ENCODE data around the gene ZNF283.
"Not testable (repeated sequence)": the region's sequence is repeated elsewhere in the genome, so short reads cannot be mapped to it uniquely, and the experiment has no call there.

Gene ZNF283

DNA sequence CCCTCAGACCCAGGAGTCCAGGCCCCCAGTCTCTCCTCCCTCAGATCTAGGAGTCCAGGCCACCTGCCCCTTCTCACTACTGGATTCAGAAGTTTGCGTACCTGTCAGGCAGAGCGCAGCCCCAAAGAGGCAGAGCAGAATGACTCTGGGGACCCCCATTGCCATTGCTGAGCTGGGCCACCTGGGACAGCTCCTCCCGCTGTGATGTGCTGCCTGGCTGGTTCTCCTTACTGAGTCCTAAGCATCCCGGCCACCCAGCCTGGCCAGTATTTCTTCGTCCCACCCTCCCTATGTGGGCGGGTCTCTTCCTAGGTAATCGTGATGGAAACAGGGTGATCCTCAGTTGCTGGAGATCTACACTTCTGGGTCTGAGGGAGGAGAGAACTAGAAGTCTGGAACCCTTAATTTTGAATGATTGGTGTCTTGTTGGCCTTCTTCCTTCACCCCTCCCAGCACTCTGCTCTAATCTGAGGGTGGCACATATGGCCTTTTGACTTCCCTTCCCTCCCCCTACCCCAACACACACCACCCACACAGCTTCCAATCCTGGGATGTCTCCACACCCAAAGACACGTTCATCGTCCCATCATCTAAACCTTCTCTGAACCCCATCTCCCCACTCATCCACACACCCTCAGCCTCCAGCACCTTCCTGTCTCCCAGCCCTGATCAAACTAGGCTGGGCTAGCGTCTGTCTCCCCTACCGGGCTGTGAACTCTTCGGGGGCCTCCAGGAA, 24.7 kb upstream of the ZNF283 start, which contains the start of gene LYPD5:
Gene LYPD5, minus strand, starts transcription at position 232 of the 736 bp plus-strand sequence. Its CDS starts 67 bp downstream, at position 165.
- DNase-seq: no peak

DNA sequence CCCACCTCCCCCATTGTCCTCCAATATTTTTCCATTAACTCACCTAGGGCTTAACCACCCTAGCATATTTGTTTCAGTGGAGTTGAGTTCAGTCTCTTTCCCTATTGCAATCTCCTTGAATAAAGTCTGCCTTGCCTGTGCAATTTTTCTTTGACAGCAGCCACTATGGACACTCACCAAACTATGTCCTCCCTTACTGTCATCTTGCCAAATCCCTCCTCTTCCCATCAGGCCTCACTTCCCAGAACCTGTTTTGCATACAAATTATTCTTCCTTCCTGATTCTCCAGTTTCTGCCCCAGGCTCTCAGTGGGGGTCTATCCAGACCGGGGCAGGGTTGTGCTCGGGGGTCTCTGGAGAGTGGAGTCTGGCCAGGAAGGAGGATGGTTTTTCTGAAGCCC, 22.7 kb upstream of the ZNF283 start:
- no peak for DNase-seq

DNA sequence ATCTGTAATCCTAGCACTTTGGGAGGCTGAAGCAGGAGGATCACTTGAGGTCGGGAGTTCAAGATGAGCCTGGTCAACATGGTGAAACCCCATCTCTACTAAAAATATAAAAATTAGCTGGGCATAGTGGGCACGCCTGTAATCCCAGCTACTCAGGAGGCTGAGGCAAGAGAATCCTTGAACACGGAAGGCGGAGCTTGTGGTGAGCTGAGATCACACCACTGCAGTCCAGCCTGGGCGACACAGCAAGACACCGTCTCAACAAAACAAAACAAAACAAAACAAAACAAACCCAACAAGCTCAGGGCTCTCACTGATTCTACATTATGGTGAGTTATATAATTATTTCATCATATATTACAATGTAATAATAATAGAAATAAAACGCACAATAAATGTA, 20.7 kb upstream of the ZNF283 start:
- not testable (repeated sequence) for DNase-seq

DNA sequence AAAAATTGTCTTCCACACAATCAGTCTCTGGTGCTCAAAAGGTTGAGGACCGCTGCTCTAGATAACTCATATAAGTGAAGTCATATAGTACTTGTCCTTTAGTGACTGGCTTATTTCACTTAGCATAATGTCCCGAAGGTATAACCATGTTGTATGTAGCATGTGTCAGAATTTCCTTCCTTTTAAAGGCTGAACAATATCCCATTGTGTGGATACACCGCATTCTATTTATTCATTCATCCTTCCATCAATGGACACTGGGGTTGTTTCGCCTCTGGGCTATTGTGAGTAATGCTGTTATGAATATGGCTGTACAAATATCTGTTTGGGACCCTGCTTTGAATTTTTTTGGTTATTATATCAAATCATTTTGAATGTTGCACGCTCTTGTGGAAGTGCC, 20.3 kb upstream of the ZNF283 start:
- no peak for DNase-seq

DNA sequence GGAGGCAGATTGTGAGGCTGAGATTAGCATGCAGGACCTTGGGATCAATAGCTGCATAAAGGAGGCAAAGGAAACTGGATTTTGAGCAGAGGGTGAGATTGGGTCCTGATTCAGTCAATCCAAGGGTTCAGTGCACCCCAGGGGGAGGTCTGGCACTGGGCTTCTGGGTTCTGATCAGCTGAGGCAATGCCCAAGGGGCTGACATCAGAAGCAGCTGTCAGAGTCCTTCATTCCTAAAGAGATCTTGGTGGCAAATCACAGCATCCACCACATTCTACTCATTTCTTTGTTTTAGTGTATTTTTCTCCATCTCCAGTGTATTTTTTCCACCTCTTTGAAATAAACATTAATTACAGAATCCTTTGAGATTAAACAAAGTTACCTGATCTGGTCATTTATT, 19.5 kb upstream of the ZNF283 start:
- no peak for DNase-seq

DNA sequence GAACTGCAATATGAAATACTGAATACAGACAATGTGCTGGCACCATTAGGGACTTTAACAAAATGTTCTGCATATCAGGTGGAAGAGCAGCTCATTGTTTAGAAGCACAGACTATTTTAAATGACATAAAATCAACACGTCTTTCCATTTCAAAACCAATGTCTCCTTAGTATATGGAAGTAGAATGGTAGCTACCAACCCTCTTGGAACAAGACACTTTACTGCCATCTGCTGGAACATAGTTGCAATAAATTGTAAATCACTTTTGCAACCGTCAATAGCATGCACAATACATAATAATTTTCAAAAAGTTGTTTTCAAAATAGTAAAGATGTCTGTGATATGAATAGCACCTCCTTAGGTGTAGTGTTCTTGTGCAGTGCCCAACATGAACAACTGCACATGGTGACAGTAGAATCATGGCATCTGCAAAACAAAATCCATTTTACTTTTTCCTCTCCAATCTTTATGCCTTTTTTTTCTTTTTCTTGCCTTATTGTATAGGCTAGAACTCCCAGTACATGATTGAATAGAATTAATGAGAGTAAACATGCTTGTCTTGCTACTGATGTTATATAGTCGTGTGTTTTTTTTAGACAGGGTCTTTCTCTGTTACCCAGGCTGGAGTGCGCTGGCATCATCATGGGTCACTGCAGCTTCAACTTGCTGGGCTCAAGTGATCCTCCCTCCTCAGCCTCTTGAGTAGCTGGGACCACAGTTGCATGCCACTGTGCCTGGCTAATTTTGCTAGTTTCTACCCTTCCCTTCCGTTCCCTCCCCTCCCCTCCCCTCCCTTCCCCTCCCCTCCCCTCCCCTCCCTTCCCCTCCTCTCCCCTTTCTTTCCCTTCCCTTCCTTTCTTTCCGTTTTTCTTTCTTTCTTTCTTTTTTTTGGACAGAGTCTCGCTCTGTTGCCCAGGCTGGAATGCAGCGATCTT, 17.1 kb upstream of the ZNF283 start:
- peak; percentile 74 for DNase-seq

DNA sequence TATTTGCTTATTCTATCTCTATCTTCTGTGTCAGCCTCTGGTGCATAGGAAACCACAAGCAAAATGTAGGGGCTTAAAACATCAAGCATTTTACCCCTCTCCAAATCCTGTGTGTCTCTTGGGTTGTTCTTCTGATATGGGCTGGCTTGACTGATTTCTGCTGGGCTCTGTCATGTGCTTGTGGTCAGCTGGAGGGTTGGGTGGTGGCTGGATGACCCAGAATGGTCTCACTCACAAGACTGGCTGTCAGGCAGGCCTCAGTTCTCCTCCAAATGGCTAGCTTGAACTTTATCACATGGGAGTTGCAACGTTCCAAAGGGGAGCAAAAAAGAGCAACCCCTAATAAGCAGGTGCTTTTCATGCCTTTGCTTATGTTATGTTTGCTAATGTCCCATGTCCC, 15.3 kb upstream of the ZNF283 start:
- DNase-seq: no peak

DNA sequence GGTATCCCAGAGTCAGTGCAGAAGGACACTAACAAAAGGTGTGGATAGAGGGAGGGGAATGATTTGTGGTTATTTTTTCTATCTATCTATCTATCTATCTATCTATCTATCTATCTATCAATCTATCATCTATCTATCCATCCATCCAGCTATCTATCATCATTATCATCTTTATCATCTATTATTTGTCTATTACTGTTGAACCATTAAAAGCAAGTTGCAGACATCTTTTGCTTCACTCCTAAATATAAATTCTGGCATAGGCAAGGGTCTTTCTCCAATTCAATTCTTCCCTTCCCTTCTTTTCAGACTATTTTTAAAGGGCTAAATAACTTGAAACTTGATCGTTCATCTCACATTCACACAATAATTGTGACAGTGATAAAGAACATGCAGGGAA, 14.9 kb upstream of the ZNF283 start:
- DNase-seq: no peak

DNA sequence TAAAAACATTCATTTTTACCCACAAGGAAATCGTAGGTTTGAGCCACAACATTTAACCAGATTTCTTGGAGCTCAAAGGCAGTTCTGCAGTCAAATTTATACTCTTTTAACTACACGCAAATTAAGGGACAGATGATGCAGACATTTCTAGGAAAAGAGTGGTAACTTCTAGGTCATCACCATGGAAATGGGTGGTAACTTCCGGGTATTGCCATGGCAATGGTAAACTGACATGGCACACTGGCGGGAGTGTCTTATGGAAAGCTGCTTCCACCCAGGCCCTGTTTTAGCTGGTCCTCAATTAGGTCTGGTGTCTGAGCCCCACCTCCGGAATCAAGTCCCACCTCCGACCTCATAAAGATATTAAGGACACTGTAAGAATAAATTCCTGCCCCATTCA, 14.4 kb upstream of the ZNF283 start:
- DNase-seq: no peak

DNA sequence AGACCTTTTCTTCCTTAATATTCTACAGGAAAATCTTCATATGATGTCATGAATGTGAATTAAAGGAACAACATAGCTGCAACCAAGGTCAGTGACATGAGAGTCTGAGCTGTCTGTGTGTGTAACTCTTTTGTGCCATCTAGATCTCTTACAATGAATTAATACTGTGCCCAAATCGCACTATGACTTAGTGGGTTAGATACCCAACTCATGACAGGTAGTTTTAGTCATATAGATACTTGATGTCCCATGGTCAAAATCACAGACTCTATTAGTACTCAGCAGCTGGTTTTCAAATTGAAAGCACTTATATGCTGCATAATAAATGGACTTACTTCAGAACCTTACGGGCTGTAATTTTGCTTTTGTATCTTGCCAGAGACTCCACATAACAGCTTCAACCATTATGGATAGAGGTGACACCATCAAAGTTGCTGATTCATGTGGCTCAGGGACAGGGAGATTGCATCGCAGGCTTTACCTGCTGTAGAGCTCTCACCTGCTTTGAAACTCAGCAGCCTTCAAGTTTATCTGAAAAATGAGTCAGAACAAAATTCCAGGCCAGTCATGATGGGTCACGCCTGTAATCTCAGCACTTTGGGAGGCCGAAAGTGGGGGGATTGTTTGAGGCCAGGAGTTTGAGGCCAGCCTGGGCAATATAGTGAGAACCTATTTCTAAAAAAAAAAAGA, 12.3 kb upstream of the ZNF283 start:
- no peak for DNase-seq

DNA sequence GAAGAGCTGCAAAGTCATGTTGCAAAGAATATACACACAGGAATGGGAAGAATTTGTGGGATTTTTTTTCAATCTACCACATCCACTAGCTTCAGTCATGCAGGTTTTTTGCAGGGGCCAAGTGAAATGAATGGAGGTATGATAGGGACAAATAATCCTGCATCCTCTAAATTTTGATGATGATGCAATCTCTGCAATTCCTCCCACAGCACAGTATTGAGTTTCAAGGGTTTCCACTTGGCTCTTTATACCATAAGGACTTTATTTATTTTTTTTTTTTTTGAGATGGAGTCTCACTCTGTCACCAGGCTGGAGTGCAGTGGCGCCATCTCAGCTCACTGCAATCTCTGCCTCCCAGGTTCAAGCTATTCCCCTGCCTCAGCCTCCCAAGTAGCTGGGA, 9.7 kb upstream of the ZNF283 start:
- not testable (repeated sequence) for DNase-seq

DNA sequence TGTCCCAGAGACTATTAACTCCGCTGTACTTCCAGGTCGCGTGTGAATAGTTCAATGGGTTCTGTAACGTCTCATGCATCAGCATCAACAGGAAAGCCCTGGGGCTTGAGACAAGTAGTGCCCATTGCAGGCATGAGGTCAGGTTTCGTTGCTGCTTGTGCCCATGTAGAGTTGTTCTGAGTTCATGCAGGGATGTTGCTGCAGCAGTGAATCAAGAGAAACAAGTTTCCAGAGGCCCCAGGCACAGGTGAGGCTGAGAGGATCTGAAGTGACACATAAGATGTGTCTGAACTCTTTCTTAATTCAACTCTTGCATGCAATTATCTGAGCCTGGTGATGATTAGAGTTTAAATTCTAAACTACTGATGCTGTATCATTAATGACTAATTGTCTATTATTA, 8.6 kb upstream of the ZNF283 start:
- DNase-seq: no peak

DNA sequence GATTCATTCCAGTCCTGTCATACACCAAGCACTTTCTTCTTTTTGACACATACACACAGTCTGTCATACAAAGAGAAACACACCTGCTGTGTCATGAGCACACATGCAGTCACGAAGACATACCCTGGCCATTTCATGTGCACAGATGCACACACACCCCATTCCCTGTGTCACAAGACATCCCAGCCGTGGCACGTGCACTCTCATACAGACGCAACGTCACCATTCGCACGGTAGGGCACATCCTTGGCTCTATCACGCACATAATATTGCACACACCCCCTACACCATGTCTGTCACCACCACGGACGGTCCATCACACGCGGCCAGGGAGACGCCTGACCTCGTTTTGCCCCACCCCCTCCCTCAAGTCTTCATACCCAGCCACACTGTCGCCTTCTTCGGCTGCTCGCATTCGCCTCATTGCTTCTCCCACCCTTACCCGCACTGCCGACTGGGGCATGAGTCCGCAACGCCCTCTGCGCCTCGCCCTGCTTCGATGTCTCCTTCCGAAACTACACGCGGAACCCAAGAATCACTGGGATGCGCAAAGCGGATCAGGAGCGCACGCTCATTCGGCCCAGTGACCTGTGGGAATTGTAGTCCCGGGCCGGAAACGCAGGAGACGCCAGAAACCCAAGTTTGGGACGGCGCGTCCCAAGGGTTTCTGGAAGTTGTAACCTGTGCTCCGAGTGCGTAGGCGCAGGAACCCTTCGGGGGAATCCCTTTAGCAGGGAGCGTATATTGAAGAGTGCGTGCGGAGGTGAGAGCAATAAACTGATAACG, 6.8 kb upstream of the ZNF283 start:
- no peak for DNase-seq

DNA sequence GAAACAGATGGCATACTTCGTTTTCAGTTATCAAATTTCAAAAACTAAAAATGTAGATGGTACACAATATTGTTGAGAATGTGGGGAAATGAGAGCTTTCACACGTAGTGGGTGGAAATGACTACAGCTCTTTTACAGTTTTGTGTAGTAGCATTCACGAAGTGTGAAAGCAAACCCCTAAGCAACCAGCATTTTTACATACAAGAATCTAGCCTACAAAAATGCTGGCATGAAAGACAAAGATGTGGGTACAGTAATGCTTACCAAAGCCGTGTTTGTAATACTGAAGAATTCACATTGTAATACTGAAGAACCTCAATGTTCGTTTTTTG, 6.3 kb upstream of the ZNF283 start:
- DNase-seq: no peak

DNA sequence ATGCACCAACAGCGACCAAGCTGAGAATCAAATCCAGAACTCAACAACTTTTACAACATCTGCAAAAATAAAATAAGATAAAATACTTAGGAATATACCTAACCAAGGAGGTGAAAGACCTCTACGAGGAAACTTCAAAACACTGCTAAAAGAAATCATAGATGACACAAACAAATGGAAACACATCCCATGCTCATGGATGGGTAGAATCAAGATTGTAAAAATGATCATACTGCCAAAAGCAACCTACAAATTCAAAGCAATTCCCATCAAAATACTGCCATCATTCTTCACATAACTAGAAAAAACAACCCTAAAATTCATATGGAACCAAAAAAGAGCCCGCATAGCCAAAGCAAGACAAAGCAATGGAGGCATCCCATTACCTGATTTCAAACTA, 3.3 kb upstream of the ZNF283 start:
- DNase-seq: not testable (repeated sequence)

DNA sequence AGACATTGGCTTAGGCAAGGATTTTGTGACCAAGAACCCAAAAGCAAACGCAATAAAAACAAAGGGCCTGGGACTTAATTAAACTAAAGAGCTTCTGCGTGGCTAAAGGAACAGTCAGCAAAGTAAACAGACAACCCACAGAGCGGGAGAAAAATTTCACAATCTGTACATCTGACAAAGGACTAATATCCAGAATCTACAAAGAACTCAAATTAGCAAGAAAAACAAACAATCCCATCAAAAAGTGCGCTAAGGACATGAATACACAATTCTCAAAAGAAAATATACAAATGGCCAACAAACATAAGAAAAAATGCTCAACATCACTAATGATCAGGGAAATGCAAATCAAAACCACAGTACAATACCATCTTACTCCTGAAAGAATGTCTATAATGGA, 2.5 kb upstream of the ZNF283 start:
- not testable (repeated sequence) for DNase-seq

DNA sequence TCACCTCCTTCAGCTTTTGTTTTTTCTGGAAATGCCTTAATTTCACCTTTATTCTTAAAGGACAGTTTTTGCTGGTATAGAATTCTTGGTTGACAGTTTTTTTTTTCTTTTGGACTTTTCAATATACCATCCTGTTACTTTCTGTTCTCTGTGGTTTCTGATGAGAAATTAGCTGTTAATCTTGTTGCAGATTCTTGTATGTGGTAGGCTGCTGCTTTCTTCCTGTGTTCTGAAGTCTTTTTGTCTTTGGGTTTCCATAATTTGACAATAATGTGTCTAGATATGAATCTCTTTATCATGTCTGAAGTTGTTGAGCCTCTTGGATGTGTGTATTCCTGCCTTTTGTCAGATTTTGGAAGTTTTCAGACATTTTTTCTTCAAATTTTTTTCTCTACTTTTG, 12.0 kb downstream of the ZNF283 start:
- DNase-seq: no peak

DNA sequence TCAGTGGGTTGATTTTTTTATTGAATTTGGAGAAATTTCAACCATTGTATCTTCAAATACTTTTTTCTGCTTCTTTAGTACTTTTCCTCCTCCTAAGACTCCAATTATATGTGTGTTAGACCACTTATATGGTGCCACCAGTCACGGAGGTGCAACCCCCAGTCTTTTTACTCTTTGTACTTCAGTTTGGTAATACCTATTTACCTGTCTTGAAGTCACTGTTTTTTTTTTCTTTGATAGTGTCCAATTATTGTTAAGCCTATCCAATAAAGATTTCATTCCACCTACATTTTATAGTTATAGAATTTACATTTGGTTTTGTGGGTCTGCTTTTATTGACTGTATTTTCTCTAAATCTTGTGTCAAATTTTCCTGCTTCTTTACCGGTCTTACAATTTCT, 14.9 kb downstream of the ZNF283 start:
- no peak for DNase-seq

DNA sequence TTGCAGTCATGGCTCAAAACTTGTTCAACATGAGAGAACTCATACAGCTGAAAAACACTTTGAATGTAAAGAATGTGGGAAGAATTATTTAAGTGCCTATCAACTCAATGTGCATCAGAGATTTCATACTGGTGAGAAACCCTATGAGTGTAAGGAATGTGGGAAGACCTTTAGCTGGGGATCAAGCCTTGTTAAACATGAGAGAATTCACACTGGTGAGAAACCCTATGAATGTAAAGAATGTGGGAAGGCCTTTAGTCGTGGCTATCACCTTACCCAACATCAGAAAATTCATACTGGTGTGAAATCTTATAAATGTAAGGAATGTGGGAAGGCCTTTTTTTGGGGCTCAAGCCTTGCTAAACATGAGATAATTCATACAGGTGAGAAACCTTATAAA, 20.1 kb downstream of the ZNF283 start:
- DNase-seq: no peak

DNA sequence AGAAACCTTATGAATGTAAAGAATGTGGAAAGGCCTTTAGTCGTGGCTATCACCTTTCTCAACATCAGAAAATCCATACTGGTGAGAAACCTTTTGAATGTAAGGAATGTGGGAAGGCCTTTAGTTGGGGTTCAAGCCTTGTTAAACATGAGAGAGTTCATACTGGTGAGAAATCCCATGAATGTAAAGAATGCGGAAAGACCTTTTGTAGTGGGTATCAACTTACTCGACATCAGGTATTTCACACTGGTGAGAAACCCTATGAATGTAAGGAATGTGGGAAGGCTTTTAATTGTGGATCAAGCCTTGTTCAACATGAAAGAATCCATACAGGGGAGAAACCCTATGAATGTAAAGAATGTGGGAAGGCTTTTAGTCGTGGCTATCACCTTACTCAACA, 20.8 kb downstream of the ZNF283 start:
- DNase-seq: no peak

DNA sequence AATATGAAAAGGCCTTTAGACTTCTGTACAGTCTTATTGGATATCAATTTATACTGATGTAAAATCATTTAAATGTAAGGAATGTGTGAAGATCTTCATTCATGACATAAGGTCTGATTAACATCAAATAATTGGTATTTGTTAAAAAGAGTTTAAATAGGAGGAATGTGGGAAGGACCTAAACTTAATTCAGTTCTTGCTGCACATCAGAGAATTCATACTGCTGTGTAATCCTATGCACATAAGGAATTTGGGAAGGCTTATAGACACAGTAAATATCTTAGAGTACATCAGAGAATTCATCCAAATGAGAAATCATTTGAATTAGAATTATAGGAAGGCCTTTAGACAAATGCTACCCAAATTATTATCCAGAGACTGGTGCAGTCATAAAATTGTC, 21.7 kb downstream of the ZNF283 start:
- no peak for DNase-seq

DNA sequence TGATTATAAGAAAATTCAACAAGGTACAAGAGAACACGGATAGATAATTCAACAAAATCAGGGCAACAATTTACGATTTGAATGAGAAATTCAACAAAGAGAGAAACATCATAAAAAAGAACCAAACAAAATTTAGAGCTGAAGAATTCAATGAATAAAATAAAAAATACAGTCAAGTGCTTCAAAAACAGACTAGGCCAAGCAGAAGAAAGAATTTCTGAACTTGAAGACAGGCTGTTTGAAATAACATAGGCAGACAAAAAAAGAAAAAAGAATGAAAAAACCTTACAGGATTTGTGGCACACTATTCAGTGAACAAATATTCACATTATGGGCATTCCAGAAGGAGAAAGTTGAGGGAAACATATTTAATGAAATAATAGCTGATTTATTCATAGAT, 31.1 kb downstream of the ZNF283 start:
- no peak for DNase-seq

DNA sequence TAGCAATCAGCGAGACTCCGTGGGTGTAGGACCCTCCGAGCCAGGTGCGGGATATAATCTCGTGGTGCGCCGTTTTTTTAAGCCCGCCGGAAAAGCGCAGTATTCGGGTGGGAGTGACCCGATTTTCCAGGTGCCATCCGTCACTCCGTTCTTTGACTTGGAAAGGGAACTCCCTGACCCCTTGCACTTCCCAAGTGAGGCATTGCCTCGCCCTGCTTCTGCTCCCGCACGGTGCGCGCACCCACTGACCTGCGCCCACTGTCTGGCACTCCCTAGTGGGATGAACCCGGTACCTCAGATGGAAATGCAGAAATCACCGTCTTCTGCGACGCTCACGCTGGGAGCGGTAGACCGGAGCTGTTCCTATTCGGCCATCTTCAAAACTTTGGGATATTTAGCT, 39.8 kb downstream of the ZNF283 start:
- not testable (repeated sequence) for DNase-seq

Measured in COR-L47 (cell line).